Ovary (tissue), 3 donors: ENCODE data around the gene ARHGAP21.

ENCODE experiments used
- EP300 ChIP-seq: sonication (generic); formaldehyde crosslinking; IDR thresholded peaks from one replicate; pipeline ENCODE4 v1.6.1; 2017; ENCODE audit warnings: antibody characterized with exemption
- POLR2A ChIP-seq: fragments of 450-650 bp; IDR thresholded peaks from one replicate; pipeline ENCODE4 v1.6.1; 2017; ENCODE audit warnings: antibody characterized with exemption, mild to moderate bottlenecking, moderate library complexity
- TF ChIP-seq, protein P1 (sequence below), 3 donors: fragments of 450-650 bp in 2 of 3; fragments of 200-600 bp in 1 of 3; IDR thresholded peaks; one replicate each; pipeline versions ENCODE4 v1.5.1 to v1.8.0; 2016 to 2022; ENCODE audit warnings: antibody characterized with exemption in 3 of 3, mild to moderate bottlenecking in 1 of 3
- donor health status: DM: no; HTN: no; CAD: no.

DNA sequence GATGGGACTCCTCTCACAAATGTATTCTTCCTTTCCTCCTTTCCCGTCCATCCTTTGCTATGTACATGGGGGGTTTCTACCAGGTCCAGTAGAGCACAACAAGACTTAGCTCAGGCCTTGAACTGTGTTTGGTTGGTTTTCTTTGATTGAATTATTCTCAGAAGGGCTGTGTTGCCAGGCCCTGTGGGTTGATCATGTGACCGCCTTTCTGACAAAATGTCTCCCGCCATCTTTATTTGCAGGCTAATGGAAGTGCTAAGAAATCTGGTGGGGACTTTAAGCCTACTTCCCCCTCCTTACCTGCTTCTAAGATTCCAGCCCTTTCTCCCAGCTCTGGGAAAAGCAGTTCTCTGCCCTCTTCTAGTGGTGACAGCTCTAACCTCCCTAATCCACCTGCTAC, 178.1 kb downstream of the ARHGAP21 start:
- TF ChIP-seq EP300, result no peak
- TF ChIP-seq, protein P1, sequence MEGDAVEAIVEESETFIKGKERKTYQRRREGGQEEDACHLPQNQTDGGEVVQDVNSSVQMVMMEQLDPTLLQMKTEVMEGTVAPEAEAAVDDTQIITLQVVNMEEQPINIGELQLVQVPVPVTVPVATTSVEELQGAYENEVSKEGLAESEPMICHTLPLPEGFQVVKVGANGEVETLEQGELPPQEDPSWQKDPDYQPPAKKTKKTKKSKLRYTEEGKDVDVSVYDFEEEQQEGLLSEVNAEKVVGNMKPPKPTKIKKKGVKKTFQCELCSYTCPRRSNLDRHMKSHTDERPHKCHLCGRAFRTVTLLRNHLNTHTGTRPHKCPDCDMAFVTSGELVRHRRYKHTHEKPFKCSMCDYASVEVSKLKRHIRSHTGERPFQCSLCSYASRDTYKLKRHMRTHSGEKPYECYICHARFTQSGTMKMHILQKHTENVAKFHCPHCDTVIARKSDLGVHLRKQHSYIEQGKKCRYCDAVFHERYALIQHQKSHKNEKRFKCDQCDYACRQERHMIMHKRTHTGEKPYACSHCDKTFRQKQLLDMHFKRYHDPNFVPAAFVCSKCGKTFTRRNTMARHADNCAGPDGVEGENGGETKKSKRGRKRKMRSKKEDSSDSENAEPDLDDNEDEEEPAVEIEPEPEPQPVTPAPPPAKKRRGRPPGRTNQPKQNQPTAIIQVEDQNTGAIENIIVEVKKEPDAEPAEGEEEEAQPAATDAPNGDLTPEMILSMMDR (IDR thresholded peaks at IDR 0.05), result no peak
- TF ChIP-seq POLR2A, result no peak
